ENCODE data around the gene MRPL46. TPM values are rescaled to one million over a fixed set of nuclear protein-coding genes. Genes with fewer than 3 reads are reported as not detected.
"Not testable (repeated sequence)": the region's sequence is repeated elsewhere in the genome, so short reads cannot be mapped to it uniquely, and the experiment has no call there.

MRPL46 gene
- total RNA-seq, 2 experiments from 2014 or later, result 28.8 to 31.3 TPM

DNA sequence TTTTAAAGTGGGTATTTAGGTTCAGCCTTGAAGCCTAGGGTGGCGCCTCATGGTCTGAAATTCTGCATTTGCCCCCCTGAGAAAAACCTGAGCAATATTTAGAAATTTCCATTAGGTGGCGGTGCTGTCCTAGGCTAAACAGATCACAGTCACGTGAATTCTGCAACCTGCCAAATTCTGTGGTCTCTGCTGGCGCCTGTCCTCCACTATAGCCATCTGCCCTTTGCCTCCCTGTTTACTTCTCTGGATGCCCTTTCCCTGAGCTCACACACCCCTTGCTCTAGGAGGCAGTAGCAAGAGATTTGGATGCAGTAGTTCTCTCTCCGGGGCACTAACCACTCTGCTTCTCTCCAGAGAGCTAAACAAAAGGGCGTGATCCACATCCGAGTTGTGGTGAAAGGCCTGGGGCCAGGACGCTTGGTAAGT is 9.5 kb upstream of the MRPL46 start:
- no peak overlapping the region for H3K4me3 Mint-ChIP-seq
- ChIA-PET CTCF (no interaction called here), POLR2A (interaction anchor here (1.5 kb wide), 1 partner anchor 9 kb away, joined by 4 read pairs; the partner anchor contains the start of genes MRPL46 and MRPS11)
- H3K9me3 Mint-ChIP-seq (ENCODE audit: insufficient read depth), result no peaks in the 10 kb centered on the region
- H3K4me1 Mint-ChIP-seq (ENCODE audit: low read depth), result no peaks in the 10 kb centered on the region
- ATAC-seq, result no peak
- peaks cover 35% of the 10 kb centered on the region for H3K36me3 Mint-ChIP-seq (ENCODE audit: low read depth)
- no peak overlapping the region for H3K27ac Mint-ChIP-seq
- H3K27me3 Mint-ChIP-seq (ENCODE audit: low read depth), result no peaks in the 10 kb centered on the region
- peak; percentile 37 for DNase-seq

DNA sequence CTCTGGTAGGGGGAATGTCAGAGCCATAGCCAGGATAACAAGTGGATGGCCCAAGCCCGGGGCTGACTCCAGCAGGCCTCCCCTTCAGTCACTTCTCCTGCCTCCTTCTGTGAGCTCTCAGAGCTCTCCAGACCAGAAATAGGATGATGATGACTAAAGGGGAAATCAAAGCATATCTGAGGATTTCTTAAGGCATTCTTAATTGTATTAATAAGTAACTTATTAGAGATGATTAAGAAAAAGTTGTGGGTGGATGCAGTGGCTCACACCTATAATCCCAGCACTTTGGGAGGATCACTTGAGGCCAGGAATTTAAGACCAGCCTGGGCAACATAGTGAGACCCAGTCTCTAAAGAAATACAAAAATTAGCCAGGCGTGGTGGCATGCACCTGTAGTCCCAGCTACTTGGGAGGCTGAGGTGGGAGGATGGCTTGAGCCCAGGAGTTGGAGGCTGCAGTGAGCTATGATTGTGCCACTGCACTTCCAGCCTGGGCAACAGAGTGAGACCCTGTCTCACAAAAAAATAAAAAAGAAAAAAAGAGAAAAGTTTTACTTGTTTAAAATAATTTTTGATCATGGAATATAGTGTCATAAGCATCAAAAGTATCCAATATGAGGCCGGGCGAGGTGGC is 6.6 kb upstream of the MRPL46 start:
- POLR2A ChIA-PET, result not testable (repeated sequence)
- CTCF ChIA-PET, result interaction anchor here (1.3 kb wide), 1 partner anchor 191 kb away, joined by 4 read pairs; no protein-coding TSS in a partner anchor

DNA sequence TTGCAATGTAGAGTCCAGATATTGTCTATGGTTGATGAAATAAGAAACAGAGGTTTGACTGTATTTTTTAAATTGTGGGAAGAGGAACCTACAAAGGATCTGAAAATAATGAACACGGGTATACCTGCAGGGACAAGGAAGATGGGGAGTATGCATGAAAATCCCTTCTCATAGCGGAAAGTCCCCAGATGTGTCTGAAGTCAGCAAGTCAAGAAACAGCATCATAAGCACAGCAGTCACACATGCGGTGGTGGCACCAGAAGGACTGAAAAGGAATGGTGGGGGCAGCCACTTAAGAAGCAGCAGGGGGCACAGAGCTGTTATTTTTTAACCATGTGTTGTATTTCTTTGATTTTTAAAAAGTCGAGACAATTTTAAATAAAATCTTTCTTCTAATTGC is 5.0 kb upstream of the MRPL46 start:
- no peaks in the 10 kb centered on the region for H3K27me3 Mint-ChIP-seq (ENCODE audit: low read depth)
- H3K27ac Mint-ChIP-seq, result no peak overlapping the region
- CTCF ChIA-PET, result interaction anchor here (0.7 kb wide), 1 partner anchor 152 kb away, joined by 3 read pairs; no protein-coding TSS in a partner anchor
- ATAC-seq (no peak), DNase-seq (no peak)
- POLR2A ChIA-PET, result no interaction called here
- no peak overlapping the region for H3K4me3 Mint-ChIP-seq
- no peaks in the 10 kb centered on the region for H3K9me3 Mint-ChIP-seq (ENCODE audit: insufficient read depth)
- peaks cover 7% of the 10 kb centered on the region for H3K4me1 Mint-ChIP-seq (ENCODE audit: low read depth)
- H3K36me3 Mint-ChIP-seq (ENCODE audit: low read depth), result peaks cover 33% of the 10 kb centered on the region

More for the DNA sequence above, 6.6 kb upstream of the MRPL46 start:
- peaks cover 35% of the 10 kb centered on the region for H3K36me3 Mint-ChIP-seq (ENCODE audit: low read depth)
- H3K4me3 Mint-ChIP-seq; ATAC-seq; H3K4me1 Mint-ChIP-seq (ENCODE audit: low read depth); H3K27ac Mint-ChIP-seq; DNase-seq; H3K9me3 Mint-ChIP-seq (ENCODE audit: insufficient read depth); H3K27me3 Mint-ChIP-seq (ENCODE audit: low read depth): not testable (repeated sequence)

DNA sequence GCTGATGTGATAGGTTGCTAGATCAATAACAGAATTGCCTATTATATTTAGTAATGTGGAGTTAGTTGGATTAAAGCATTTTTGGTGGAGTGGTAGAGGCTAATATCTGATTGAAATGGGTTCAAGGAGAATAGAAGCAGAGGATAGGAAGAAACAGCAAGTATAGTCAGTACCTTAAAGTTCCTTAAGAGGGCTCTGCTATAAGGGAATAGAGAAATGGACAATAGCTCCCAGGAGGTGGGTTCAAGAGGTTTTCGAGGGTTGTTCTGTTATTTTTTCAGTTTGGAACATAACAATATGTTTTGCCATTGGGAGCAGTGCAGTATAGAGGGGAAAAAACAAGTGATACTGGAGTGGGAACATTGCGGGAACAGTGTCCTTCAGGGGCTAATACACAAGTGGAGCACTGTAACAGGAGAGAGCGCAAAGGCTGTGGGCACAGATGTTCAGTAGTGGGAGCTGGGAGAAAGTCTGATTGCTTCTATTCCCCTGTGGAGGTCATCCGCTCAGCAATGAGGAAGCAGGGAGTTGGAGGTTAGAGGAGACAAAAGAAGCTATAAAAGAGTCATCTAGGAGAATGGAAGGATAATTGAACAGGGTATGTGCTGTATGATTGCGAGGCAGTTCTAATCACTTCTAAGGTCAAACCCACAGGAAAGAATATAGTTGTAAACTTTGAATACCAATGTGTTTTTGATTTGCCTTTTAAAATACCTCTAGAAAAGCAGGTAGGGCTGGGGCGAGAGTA is 3.6 kb upstream of the MRPL46 start:
- H3K4me1 Mint-ChIP-seq (ENCODE audit: low read depth), result peaks cover 18% of the 10 kb centered on the region
- no peak for DNase-seq
- ATAC-seq, result no peak
- ChIA-PET POLR2A (interaction anchor here (0.6 kb wide), 2 partner anchors 142 to 264 kb away, joined by 3 to 5 read pairs; no protein-coding TSS in a partner anchor), CTCF (interaction anchor here (0.8 to 1.5 kb wide), 5 partner anchors 9 to 418 kb away, joined by 3 to 4 read pairs (median 3); no protein-coding TSS in a partner anchor)
- H3K9me3 Mint-ChIP-seq (ENCODE audit: insufficient read depth), result no peaks in the 10 kb centered on the region
- peaks cover 25% of the 10 kb centered on the region for H3K36me3 Mint-ChIP-seq (ENCODE audit: low read depth)
- no peak overlapping the region for H3K27ac Mint-ChIP-seq
- no peaks in the 10 kb centered on the region for H3K27me3 Mint-ChIP-seq (ENCODE audit: low read depth)
- H3K4me3 Mint-ChIP-seq, result no peak overlapping the region

DNA sequence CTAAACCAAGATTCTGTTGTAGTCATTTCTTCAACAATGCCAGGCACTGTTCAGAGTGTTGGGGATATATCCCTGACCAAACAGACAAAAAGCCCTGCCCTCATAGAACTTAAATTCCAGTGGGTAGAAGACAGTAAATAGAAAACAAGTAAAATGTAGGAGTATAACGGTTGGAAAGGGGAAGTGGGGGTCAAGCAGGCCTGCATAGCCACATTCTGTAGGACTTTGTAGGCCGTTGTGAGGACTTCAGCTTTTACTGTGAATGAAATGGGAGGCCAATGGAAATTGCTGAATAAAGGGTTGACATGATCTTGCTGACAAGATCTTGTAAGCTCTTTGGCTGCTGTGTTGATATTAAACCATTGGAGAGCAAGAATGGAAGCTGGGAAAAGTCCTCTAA is 2.1 kb upstream of the MRPL46 start:
- Mint-ChIP-seq H3K4me1 (ENCODE audit: low read depth) (peaks cover 29% of the 10 kb centered on the region), H3K4me3 (no peak overlapping the region), H3K27ac (no peak overlapping the region), H3K36me3 (ENCODE audit: low read depth) (peaks cover 27% of the 10 kb centered on the region), H3K9me3 (ENCODE audit: insufficient read depth) (no peaks in the 10 kb centered on the region), H3K27me3 (ENCODE audit: low read depth) (no peaks in the 10 kb centered on the region)
- ChIA-PET CTCF (interaction anchor here (1.5 kb wide), 1 partner anchor 195 kb away, joined by 3 read pairs; no protein-coding TSS in a partner anchor), POLR2A (interaction anchor here (0.6 kb wide), 1 partner anchor 8 kb away, joined by 3 read pairs; no protein-coding TSS in a partner anchor)
- no peak for ATAC-seq
- DNase-seq, result no peak

DNA sequence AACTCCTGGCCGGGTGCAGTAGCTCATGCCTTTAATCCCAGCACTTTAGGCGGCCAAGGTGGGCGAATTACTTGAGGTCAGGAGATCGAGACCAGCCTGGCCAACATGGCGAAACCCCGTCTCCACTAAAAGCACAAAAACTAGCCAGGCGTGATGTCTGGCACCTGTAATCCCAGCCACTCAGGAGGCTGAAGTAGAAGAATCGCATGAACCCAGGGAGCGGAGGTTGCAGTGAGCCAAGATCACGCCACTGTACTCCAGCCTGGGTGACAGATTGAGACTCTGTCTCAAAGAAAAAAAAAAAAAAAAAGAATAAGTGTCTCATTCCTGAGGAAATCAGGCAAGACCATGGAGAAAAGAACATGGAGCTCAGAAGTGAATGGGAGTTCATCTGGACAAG is 1.5 kb upstream of the MRPL46 start:
- Mint-ChIP-seq H3K27ac (peak overlapping the region; percentile 99), H3K4me3 (peak overlapping the region; percentile 95), H3K4me1 (ENCODE audit: low read depth) (peaks cover 29% of the 10 kb centered on the region), H3K36me3 (ENCODE audit: low read depth) (peaks cover 31% of the 10 kb centered on the region)
- ATAC-seq; H3K9me3 Mint-ChIP-seq (ENCODE audit: insufficient read depth); H3K27me3 Mint-ChIP-seq (ENCODE audit: low read depth); POLR2A ChIA-PET; DNase-seq: not testable (repeated sequence)
- CTCF ChIA-PET, result interaction anchor here (0.7 to 5.7 kb wide), 4 partner anchors 14 to 289 kb away, joined by 3 to 34 read pairs (median 4); no protein-coding TSS in a partner anchor

DNA sequence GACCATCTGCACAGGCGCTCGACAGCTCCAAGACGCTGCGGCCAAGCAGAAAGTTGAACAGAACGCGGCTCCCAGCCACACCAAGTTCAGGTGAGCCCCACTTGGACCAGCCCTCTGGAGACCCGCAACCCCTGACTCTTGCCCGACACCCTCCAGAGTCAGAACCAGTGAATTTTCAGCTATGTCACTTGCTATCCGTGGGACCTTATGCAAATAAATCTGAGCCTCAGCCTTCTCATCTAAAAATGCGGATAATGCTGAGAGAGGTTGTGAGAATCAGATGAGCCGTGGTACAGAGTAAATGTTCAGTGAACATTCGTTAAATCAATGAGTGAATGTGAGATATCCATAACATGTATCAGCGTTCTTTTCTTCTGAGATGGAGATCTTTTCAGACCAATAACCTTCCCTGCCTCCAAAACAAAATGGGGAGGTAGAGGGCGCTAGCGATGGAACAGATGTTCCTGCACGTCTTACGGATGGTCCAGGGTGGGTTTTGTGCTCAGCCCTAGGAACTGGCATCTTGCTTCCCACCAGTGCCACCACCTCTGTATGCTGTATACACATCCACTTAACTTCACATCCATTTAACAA is 844 bp upstream of the MRPL46 start:
- DNase-seq (peak; percentile 37), ATAC-seq (no peak)
- Mint-ChIP-seq H3K27me3 (ENCODE audit: low read depth) (no peaks in the 10 kb centered on the region), H3K9me3 (ENCODE audit: insufficient read depth) (no peaks in the 10 kb centered on the region), H3K36me3 (ENCODE audit: low read depth) (peaks cover 37% of the 10 kb centered on the region), H3K27ac (peak overlapping the region; percentile 99), H3K4me3 (peak overlapping the region; percentile 95), H3K4me1 (ENCODE audit: low read depth) (peaks cover 29% of the 10 kb centered on the region)
- CTCF ChIA-PET, result interaction anchor here (1.1 to 5.7 kb wide), 7 partner anchors 13 to 196 kb away, joined by 3 to 34 read pairs (median 5); no protein-coding TSS in a partner anchor
- POLR2A ChIA-PET, result interaction anchor here (0.6 to 2.1 kb wide), 9 partner anchors 9 to 437 kb away, joined by 3 to 13 read pairs (median 4); partner anchors contain the start of genes AEN and ISG20

DNA sequence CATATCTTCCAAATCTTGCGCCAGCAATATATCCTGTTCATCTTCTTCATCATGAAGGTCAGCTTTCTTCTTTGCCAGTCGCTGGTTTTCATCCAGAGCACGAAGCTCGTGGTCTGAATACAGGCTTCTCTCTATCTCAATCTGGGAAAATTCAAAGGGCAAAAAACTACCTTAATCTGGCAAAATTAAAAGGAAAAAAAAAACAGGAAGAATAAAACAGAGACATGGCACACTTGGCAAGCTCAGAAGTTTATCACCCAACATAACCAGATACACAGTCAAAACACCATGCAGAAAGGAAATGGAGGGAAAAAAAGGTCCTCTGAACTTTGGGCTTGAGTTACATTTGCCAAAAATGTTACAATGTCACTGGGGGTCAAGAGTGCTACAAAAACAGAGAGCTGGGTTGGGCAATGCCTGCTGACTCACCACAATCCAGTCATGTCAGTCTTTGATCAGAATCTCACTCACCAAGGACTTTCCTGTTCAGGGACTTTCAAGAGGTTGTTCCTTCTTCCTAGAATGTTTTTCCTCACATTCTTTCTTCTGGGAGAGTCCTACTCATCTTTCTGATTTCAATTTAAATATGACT is 1.5 kb downstream of the MRPL46 start:
- Mint-ChIP-seq H3K27me3 (ENCODE audit: low read depth) (no peaks in the 10 kb centered on the region), H3K9me3 (ENCODE audit: insufficient read depth) (no peaks in the 10 kb centered on the region), H3K4me3 (peak overlapping the region; percentile 95), H3K36me3 (ENCODE audit: low read depth) (peaks cover 37% of the 10 kb centered on the region), H3K4me1 (ENCODE audit: low read depth) (peaks cover 29% of the 10 kb centered on the region), H3K27ac (no peak overlapping the region)
- CTCF ChIA-PET, result interaction anchor here (0.9 to 5.7 kb wide), 3 partner anchors 11 to 159 kb away, joined by 3 to 34 read pairs (median 4); no protein-coding TSS in a partner anchor
- POLR2A ChIA-PET, result interaction anchor here (0.5 to 1.1 kb wide), 3 partner anchors 10 to 56 kb away, joined by 3 to 5 read pairs (median 3); no protein-coding TSS in a partner anchor
- no peak for ATAC-seq
- peak; percentile 17 for DNase-seq

DNA sequence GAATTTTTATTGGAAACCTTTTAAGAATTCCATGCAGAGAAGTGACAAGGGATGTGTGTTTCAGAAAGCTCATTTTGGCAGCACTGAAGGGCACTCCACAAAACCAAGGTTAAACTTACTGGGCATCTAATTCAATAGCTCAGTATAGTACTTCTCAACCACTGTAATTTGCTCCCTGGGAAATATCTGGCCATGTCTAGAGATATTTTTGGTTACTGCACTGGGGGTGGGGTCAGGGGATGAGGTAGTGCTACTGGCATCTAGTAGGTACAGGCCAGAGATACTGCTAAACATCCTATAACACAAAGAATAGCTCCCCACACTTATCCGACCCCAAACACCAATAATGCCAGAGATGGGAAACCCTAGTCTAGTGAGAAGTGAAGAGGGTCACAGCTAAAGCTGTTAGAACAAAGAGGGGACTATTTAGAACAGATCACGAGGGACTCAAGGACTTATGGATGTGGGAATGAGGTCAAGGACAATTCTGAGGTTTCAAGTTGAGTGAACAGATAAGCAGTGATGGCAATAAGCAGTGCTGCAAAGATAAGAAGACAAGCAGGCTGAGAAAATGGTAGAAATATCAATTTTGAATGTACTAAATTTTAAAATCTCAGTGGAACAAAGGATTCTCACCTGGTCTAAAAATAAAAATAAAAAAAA is 3.2 kb downstream of the MRPL46 start:
- H3K27me3 Mint-ChIP-seq (ENCODE audit: low read depth), result no peaks in the 10 kb centered on the region
- POLR2A ChIA-PET, result no interaction called here
- H3K27ac Mint-ChIP-seq, result no peak overlapping the region
- H3K4me1 Mint-ChIP-seq (ENCODE audit: low read depth), result peaks cover 29% of the 10 kb centered on the region
- no peak overlapping the region for H3K4me3 Mint-ChIP-seq
- CTCF ChIA-PET, result interaction anchor here (2.7 to 5.7 kb wide), 2 partner anchors 9 to 14 kb away, joined by 11 to 34 read pairs; no protein-coding TSS in a partner anchor
- DNase-seq, result peak; percentile 15
- H3K36me3 Mint-ChIP-seq (ENCODE audit: low read depth), result peaks cover 50% of the 10 kb centered on the region
- no peak for ATAC-seq
- no peaks in the 10 kb centered on the region for H3K9me3 Mint-ChIP-seq (ENCODE audit: insufficient read depth)

DNA sequence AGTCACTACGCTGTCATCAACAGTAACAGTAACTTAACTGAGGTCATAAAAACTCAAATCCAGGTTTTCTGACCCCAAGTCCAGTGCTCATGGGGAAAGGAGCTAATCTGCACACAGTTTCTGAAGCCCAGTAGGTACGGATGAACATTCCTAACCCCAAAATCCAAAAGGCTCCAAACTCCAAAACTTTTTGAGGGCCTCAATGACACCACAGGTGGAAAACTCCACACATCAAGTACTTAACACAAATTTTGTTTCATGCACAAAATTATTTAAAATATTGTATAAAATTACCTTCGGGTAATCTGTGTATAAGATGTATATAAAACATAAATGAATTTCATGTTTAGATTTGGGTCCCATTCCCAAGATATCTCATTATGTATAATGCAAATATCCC is 10.5 kb downstream of the MRPL46 start:
- H3K4me3 Mint-ChIP-seq, result no peak overlapping the region

More for the DNA sequence above, 10.5 kb downstream of the MRPL46 start:
- Mint-ChIP-seq H3K27me3 (ENCODE audit: low read depth) (no peaks in the 10 kb centered on the region), H3K9me3 (ENCODE audit: insufficient read depth) (no peaks in the 10 kb centered on the region), H3K27ac (no peak overlapping the region), H3K4me1 (ENCODE audit: low read depth) (peaks cover 3% of the 10 kb centered on the region), H3K36me3 (ENCODE audit: low read depth) (peaks cover 16% of the 10 kb centered on the region)
- POLR2A ChIA-PET, result interaction anchor here (3.2 kb wide), 1 partner anchor 11 kb away, joined by 13 read pairs; the partner anchor contains the start of genes MRPL46 and MRPS11
- no peak for ATAC-seq
- DNase-seq, result peak; percentile 2
- CTCF ChIA-PET, result interaction anchor here (1.0 to 3.5 kb wide), 2 partner anchors 9 to 14 kb away, joined by 4 to 34 read pairs; partner anchors contain the start of genes MRPL46 and MRPS11
